GM10248 (cell line): ENCODE measurements around the gene TEX51.

ENCODE experiments used
- CTCF ChIA-PET: fragments of 300-600 bp; sonication (Branson Sonifier 250); formaldehyde crosslinking; extraction: SDS; loops from one replicate; lab custom pipeline; 2021; ENCODE audit warnings: antibody characterized with exemption; lab: Yijun Ruan, JAX
- POLR2A ChIA-PET: fragments of 350-650 bp; sonication (Branson Sonifier 250); formaldehyde crosslinking; extraction: SDS; loops from one replicate; lab custom pipeline; 2020; ENCODE audit warnings: antibody characterized with exemption; lab: Yijun Ruan, JAX
- DNase-seq: peaks from one replicate; pipeline ENCODE4 v3.0.0; 2012; ENCODE audit errors: extremely low spot score
- TF ChIP-seq, protein P1 (sequence below): IDR thresholded peaks from 2 replicates; pipeline ENCODE4 v1.5.1; 2012; ENCODE audit warnings: mild to moderate bottlenecking, low read depth; ENCODE audit errors: extremely low read depth, missing control alignments, control extremely low read depth

The TEX51 gene

GRCh38 chr2:126898636-126899035 is at the start of gene TEX51:
TEX51 (plus strand) TSS chr2:126898890; CDS start chr2:126898919, 29 bp downstream.
- ChIA-PET CTCF (no interaction called here), POLR2A (no interaction called here)
- no peak for DNase-seq
- TF ChIP-seq, protein P1, sequence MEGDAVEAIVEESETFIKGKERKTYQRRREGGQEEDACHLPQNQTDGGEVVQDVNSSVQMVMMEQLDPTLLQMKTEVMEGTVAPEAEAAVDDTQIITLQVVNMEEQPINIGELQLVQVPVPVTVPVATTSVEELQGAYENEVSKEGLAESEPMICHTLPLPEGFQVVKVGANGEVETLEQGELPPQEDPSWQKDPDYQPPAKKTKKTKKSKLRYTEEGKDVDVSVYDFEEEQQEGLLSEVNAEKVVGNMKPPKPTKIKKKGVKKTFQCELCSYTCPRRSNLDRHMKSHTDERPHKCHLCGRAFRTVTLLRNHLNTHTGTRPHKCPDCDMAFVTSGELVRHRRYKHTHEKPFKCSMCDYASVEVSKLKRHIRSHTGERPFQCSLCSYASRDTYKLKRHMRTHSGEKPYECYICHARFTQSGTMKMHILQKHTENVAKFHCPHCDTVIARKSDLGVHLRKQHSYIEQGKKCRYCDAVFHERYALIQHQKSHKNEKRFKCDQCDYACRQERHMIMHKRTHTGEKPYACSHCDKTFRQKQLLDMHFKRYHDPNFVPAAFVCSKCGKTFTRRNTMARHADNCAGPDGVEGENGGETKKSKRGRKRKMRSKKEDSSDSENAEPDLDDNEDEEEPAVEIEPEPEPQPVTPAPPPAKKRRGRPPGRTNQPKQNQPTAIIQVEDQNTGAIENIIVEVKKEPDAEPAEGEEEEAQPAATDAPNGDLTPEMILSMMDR: no peak

GRCh38 chr2:126849054-126849453 is 49.6 kb upstream of the TEX51 start:
- TF ChIP-seq, protein P1: no peak
- CTCF ChIA-PET: no interaction called here
- POLR2A ChIA-PET: no interaction called here
- no peak for DNase-seq

- DNase-seq: no peak
- ChIA-PET POLR2A (no interaction called here), CTCF (no interaction called here)
- TF ChIP-seq, protein P1: no peak
These were observed 49.2 kb upstream of the TEX51 start for GRCh38 chr2:126849486-126849885.

DNA sequence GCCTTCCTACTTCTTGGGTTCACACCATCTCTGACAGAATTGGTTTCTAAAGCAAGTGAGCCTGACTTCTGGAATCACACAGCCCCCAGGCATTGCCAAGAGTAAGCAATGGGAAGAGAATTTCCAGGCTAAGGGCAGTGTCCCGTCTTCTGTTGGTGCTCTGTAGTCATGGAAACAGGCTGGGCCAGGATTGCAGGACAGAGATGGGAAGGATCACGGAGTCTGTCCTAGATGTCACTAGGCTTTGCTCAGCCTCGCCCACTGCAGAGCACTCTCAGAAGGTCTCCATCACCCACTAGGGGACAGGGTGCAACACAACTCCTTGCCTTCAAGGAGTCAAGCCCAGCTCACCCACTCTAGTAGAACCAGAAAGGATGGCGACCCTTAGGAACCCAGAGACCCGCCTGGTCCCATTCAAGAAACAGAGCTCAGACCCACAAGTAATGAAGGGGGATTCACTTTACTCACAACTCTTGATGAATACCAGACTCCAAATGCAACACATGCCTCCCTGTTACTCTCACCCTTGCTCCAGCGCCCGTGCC is 48.6 kb upstream of the TEX51 start:
- ChIA-PET POLR2A (interaction anchor here (0.6 kb wide), 1 partner anchor 389 kb away, joined by 5 read pairs; no protein-coding TSS in a partner anchor), CTCF (interaction anchor here (1.6 kb wide), 1 partner anchor 122 kb away, joined by 6 read pairs; no protein-coding TSS in a partner anchor)
- TF ChIP-seq, protein P1: no peak
- no peak for DNase-seq

DNA sequence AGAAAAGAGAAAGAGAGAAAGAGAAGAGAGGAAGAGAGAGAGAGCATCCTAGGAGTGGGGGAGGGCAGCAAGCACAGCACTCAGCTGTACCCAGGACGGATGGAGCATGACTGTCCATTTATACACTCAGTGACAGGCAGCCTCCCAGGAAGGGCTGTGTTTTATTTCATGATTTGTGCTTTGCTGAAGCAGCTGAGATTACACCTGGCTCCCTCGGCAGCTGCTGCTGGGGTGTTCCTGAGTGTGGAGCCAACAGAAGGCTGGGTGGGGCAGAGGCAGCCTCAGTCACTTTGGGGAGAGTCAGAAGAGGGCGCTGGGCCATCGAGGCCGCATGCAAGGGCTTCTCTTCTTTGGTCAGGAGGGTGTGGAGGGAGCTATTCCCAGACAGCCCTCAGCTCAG is 47.8 kb upstream of the TEX51 start:
- ChIA-PET POLR2A (no interaction called here), CTCF (interaction anchor here (1.1 to 2.0 kb wide), 4 partner anchors 9 to 121 kb away, joined by 3 to 6 read pairs (median 4); no protein-coding TSS in a partner anchor)
- DNase-seq: no peak
- TF ChIP-seq, protein P1: no peak

- no peak for DNase-seq
- ChIA-PET CTCF (interaction anchor here (1.1 to 2.0 kb wide), 4 partner anchors 9 to 120 kb away, joined by 3 to 6 read pairs (median 4); no protein-coding TSS in a partner anchor), POLR2A (interaction anchor here (0.6 kb wide), 1 partner anchor 137 kb away, joined by 3 read pairs; no protein-coding TSS in a partner anchor)
- TF ChIP-seq, protein P1: no peak
These were observed 46.9 kb upstream of the TEX51 start for GRCh38 chr2:126851756-126852155.
